Stimulated activated CD4-positive, alpha-beta T cell treated with anti-CD3 and anti-CD28 coated beads, Interleukin-2, amount 100 ng/mL, for 4 hours (primary cell): ENCODE results near the gene IDI1.
A peak's percentile ranks its signal among the peaks of the same experiment; 100 is the strongest.
"Not testable (repeated sequence)": the region's sequence is repeated elsewhere in the genome, so short reads cannot be mapped to it uniquely, and the experiment has no call there.

ENCODE experiments used
- DNase-seq: peaks from one replicate; pipeline ENCODE4 v3.0.0-alpha.2; 2020; ENCODE audit warnings: low read depth

The IDI1 gene

DNA sequence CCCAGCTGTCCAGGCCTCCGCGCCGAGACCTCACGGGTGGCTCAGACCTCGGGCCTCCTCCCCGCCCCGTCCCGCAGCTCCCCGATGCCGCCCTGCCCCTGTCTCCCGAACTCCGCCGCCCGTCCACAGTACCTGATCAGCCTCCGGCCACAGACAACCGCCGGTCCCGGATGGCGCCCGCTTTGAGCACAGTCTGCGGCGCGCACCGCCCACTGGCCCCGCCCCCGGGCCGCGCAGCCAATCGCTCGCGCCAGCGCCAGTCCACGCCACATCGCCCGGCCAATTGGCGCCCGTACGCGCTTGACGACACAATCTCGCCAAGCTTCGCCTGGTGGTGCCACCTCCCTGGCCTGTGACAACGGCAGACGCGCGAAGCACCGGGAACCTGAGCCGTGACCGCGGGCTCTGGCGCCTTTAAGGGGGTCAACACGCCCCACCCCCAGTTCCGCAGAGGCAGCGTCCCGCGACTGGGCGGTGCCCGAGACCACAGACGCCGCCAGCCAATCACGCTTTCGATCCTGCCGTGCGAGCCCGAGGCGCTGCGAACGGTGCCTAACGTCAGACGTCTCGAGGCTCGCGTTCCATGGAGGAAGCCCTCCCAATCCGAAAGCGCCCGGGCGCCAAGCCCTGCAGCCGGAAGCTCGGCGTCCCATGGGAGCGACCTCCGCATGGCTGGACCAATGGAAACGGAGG is at the start of gene IDI1:
Gene IDI1 (minus strand): TSS at position 388 of the 693 bp plus-strand sequence. CDS start 116 bp downstream, at position 272.
- DNase-seq: peak; percentile 94

GRCh38 chr10:1097436-1097835 is 48.5 kb upstream of the IDI1 start:
- DNase-seq: no peak

- no peak for DNase-seq
These were observed 47.5 kb upstream of the IDI1 start for GRCh38 chr10:1096287-1096889.

DNA sequence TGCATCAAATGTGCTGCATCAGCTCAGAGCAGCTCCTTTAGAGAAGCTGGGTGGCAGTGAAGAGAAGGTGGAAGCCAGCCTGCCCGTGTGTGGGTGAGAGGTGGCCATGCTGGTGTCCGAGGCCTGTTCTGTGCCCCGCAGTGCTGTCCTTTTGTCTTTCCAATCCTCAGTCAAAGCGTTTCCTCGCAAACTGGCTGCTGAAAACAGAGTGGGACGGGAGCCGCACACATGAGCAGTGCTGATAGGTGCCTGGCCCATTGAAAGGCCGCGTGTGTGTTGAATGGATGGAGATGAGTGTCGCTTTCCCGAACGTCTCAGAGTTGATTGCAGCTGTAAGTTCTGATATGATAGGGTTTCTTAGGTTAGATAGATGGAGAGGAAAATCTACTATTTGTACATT is 46.6 kb upstream of the IDI1 start:
- DNase-seq: no peak

DNA sequence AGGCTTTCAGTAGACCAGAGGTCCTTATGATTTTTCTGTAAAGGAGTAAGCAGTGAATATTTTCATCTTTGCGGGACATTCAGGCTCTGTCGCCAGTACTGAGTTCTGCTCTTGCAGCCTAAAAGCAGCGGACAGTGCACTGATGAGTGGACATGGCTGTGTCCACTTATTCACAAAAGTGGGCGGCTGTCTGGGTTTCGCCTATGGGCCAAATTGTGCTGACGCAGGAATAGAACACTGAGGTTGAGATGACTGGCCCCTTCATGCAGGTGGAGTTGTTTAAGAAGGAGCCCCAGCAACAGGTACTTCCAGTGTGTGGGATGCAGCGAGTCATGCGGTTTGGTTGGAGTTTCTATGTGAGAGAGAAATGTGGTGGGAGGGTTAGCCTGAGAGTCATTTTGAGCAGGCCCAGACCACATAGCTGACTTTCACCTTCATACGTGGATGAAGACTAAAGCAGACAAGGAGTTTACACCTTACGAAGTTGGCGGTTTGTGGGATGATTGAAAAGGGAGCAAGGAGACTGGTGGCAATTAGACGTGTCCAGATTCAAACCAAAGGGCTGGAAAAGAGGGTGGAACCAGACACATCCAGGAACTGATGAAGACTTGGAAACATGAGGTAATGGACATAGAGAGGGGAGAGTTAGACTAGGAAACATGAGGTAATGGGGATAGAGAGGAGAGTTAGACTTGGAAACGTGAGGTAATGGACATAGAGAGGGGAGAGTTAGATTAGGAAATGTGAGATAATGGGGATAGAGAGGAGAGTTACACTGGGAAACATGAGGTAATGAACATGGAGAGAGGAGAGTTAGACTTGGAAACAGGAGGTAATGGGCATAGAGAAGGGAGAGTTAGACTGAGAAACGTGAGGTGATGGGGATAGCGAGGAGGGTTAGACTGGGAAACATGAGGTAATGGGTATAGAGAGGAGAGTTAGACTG is 45.5 kb upstream of the IDI1 start:
- peak; percentile 15 for DNase-seq

DNA sequence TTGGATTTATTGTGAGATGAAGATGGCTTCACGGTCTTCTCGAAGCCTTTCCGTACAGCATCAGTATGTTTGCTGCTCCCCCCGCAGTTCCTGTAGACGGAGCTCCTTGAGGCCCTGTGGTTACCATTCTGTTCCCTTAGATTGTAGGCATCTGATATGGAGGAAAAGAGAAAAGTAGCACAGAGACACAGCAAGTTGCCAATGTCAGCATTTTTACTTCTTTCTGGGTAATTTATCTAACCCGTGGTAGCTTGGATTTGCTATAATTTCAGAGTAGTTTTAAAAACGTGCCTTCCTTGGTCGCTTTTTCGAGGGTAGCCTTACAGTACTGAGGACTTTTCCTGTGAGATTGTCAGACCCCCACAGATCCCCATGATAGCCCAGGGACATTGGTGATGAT is 44.8 kb upstream of the IDI1 start:
- DNase-seq: no peak

GRCh38 chr10:1090696-1091095 is 41.8 kb upstream of the IDI1 start:
- no peak for DNase-seq

- no peak for DNase-seq
These were observed 40.2 kb upstream of the IDI1 start for GRCh38 chr10:1089017-1089689.

DNA sequence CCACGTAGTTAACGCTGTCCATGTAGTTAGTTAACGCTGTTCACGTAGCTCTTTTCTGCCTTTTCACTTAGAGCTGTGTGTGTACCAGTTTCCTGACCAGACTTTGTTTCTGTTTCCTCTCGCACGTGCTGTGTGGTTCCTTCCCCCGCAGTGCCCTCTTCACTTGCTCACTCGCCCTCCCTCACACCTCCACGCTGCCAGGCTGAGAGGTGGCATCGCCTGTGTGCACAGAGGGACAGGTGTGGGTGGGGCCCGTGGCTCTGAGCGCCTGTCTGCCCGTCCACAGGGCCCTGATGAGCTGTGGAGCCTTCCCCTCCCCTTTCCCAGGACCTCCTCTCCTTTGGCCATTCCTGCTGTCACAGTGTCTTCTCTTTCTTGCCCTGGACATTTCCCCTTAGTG is 37.9 kb upstream of the IDI1 start:
- DNase-seq: no peak

DNA sequence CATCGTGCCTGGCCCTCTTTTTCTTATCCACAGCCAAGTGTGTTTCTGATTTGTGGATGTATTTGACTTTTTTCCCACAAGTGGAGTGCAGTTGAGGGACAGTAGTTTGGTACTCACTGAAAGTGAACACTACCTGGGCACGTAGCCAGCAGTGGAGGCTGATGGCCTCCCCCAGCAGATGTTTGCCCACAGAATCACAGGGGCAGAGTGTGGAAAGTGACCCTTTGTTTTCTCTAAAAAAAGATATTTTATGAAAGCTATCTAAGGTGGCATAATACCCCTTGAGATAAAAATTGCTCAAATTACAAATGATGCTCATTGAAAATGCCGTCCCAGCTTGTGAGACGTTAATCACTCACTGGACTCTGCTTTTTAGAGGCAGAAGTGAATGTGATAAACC is 36.3 kb upstream of the IDI1 start:
- no peak for DNase-seq

- no peak for DNase-seq
These were observed 35.4 kb upstream of the IDI1 start for GRCh38 chr10:1084011-1084950.

DNA sequence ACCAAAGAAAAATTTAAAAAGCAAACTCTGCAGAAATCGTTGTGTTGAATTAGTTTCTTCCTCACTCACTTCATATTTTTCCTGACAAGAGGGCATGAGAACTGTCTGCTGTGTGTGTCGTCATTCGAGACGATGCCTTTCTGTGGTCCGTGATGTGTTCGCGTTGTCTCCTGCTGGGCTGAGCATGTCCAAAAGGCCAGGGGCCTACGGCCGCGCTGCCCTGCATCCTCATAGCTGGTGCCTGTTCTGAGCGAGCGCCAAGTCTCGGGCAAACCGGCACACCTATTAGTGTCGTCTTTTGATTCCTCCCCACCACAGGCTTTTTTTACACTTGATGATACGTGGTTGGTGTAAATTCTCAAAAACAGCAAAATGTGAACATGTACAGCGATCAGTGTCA is 34.7 kb upstream of the IDI1 start:
- no peak for DNase-seq

- no peak for DNase-seq
These were observed 29.7 kb upstream of the IDI1 start for GRCh38 chr10:1078668-1079067.

DNA sequence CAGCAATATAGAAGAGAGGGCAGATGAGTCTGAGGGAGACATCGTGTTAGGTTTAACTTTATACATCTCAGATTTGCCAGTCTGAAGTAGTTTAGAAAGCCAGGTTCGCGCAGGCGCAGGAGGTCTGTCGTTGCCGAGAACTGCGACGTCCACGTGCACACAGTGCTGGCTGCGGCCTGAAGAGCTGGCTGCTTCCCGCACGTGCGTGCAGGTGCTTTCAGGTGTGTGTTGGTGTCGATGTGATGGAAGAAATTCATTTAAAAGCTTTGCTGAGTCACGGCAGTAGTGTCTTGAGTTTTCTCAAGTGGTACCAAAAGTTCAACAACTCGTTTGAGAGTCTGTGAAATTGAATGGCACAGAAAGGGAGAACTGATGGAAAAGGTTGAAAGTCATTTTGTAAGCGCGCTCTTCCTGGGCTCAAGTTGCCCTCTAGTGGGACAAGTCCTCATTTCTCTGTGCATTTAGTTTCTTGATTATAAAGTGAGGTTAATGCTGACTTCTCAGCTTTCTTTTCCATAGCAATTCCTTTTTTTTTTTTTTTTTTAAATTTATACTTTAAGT is 25.9 kb upstream of the IDI1 start:
- no peak for DNase-seq

DNA sequence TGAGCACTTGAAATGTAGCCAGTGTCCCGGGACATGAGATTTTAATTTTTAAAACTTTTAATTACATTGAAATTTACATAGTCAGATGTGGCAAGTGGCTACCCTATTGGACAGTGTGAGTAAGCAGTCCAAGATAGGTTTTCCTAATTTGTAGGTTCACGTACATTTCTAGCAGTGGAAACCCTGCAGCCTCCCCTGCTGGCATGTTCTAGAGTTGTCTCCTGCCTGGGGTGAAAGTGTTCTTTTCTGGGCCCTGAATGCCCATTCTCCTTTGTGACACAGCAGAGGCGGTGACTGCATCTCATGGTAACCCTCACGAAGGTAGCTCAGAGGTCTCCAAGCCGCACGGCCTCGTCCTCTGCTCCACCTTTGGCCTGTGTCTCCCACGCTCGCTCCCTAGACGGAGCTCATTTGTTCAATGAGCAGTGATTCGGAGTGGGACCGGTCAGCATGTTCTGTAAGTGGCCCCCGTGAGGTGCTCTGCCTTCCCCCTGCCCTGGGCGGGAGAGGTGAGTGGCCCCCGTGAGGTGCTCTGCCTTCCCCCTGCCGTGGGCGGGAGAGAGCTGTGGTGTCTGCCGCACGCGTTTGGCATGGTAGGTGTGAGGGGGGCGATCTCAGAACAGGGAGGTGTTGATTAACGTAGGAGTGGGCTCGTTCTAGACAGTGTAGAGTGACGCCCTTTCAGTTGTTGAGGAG is 25.3 kb upstream of the IDI1 start:
- DNase-seq: no peak

GRCh38 chr10:1070919-1071318 is 22.0 kb upstream of the IDI1 start:
- no peak for DNase-seq

GRCh38 chr10:1068380-1069361 is 19.8 kb upstream of the IDI1 start:
- no peak for DNase-seq

DNA sequence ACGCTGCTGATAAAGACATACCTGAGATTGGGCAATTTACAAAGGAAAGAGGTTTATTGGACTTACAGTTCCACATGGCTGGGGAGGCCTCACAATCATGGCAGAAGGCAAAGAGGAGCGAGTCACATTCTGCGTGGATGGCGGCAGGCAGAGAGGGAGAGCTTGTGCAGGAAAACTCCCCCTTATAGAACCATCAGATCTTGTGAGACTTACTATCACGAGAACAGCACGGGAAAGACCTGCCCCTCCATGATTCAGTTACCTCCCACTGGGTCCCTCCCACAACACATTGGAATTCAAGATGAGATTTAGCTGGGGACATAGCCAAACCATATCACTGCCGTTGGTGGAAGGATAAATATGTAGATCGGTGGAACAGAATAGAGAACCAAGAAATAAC is 17.8 kb upstream of the IDI1 start:
- DNase-seq: not testable (repeated sequence)

GRCh38 chr10:1064964-1065247 is 16.0 kb upstream of the IDI1 start:
- DNase-seq: no peak
